ENCODE results near the gene SLC6A19.

- no peak for TF ChIP-seq CTCF (IDR thresholded peaks at IDR 0.05; ENCODE audit: insufficient read depth, low read length)
- TF ChIP-seq SPI1 (IDR thresholded peaks at IDR 0.05; ENCODE audit: borderline replicate concordance, low read depth), result no peak
These were observed 19.7 kb upstream of the SLC6A19 start for GRCh38 chr5:1181451-1182359.
